ENCODE results near the gene BCL2L13.
"Not testable (repeated sequence)": the region's sequence is repeated elsewhere in the genome, so short reads cannot be mapped to it uniquely, and the experiment has no call there.

The BCL2L13 gene

GRCh38 chr22:17638432-17639246, at the start of gene BCL2L13:
BCL2L13 (plus strand) TSS chr22:17638757; CDS start chr22:17655712, 16,955 bp downstream.
- peak; percentile 90 for DNase-seq

GRCh38 chr22:17589810-17590375, 48.7 kb upstream of the BCL2L13 start:
- DNase-seq, result no peak

GRCh38 chr22:17590586-17590985, 48.0 kb upstream of the BCL2L13 start:
- DNase-seq, result no peak

GRCh38 chr22:17592201-17592600, 46.4 kb upstream of the BCL2L13 start:
- no peak for DNase-seq

- DNase-seq, result no peak
These were observed 42.3 kb upstream of the BCL2L13 start for GRCh38 chr22:17596226-17596625.

GRCh38 chr22:17597217-17597616, 41.3 kb upstream of the BCL2L13 start:
- no peak for DNase-seq

- no peak for DNase-seq
These were observed 40.2 kb upstream of the BCL2L13 start for GRCh38 chr22:17598318-17598717.

- no peak for DNase-seq
These were observed 37.5 kb upstream of the BCL2L13 start for GRCh38 chr22:17601031-17601430.

- DNase-seq, result no peak
These were observed 34.9 kb upstream of the BCL2L13 start for GRCh38 chr22:17603668-17604067.

GRCh38 chr22:17606496-17606895, 32.1 kb upstream of the BCL2L13 start:
- DNase-seq, result no peak

GRCh38 chr22:17607891-17608521, 30.6 kb upstream of the BCL2L13 start:
- no peak for DNase-seq

GRCh38 chr22:17612057-17612456, 26.5 kb upstream of the BCL2L13 start:
- no peak for DNase-seq

GRCh38 chr22:17613280-17613679, 25.3 kb upstream of the BCL2L13 start:
- DNase-seq, result no peak

GRCh38 chr22:17627961-17628405, 10.6 kb upstream of the BCL2L13 start:
- no peak for DNase-seq

GRCh38 chr22:17628406-17629172, 10.0 kb upstream of the BCL2L13 start, which contains the start of gene ATP6V1E1:
ATP6V1E1 (minus strand) TSS chr22:17628749; CDS start chr22:17628635, 114 bp downstream.
- peak; percentile 96 for DNase-seq

GRCh38 chr22:17629173-17629489, 9.4 kb upstream of the BCL2L13 start:
- DNase-seq, result no peak

- DNase-seq, result no peak
These were observed 8.9 kb upstream of the BCL2L13 start for GRCh38 chr22:17629641-17630040.

GRCh38 chr22:17631076-17631565, 7.4 kb upstream of the BCL2L13 start:
- DNase-seq, result no peak

GRCh38 chr22:17633217-17633997, 5.2 kb upstream of the BCL2L13 start:
- no peak for DNase-seq

GRCh38 chr22:17633998-17634323, 4.6 kb upstream of the BCL2L13 start:
- no peak for DNase-seq

GRCh38 chr22:17634696-17635095, 3.9 kb upstream of the BCL2L13 start:
- DNase-seq, result no peak

- not testable (repeated sequence) for DNase-seq
These were observed 1.7 kb upstream of the BCL2L13 start for GRCh38 chr22:17636850-17637249.
